HL-60 (cell line): Measurements from ENCODE around the gene FAM227B.
"Not testable (repeated sequence)": the region's sequence is repeated elsewhere in the genome, so short reads cannot be mapped to it uniquely, and the experiment has no call there.

Experiments used
- DNase-seq, 2 experiments: peaks; one replicate each; pipeline ENCODE4 v3.0.0-alpha.2; 2010 to 2020; ENCODE audit warnings: low read depth in 1 of 2, low spot score in 1 of 2
- H3K27ac ChIP-seq: fragments of 250-450 bp; sonication (Bioruptor Pico); replicated peaks from 2 replicates; pipeline ENCODE4 v1.5.1; 2020; ENCODE audit warnings: mild to moderate bottlenecking, moderate library complexity
- H3K27me3 ChIP-seq: fragments of 250-450 bp; sonication (Bioruptor Pico); 2 replicates; pipeline ENCODE4 v1.5.1; 2021; ENCODE audit warnings: mild to moderate bottlenecking, moderate library complexity; ENCODE audit not compliant: insufficient read depth, poor library complexity, severe bottlenecking
- H3K4me3 ChIP-seq: replicated peaks from 2 replicates; pipeline ENCODE4 v1.5.1; 2011; ENCODE audit warnings: mild to moderate bottlenecking, control low read depth, low read length; ENCODE audit not compliant: insufficient read depth
- CTCF ChIP-seq: IDR thresholded peaks from one replicate; pipeline ENCODE4 v1.5.1; 2011; ENCODE audit warnings: low read length, control low read depth, inconsistent platforms; ENCODE audit not compliant: insufficient read depth
- GABPA ChIP-seq: IDR thresholded peaks from 2 replicates; pipeline ENCODE4 v1.6.1; 2012; ENCODE audit warnings: low read depth
- POLR2AphosphoS5 ChIP-seq: IDR thresholded peaks from 2 replicates; pipeline ENCODE4 v1.6.1; 2012; ENCODE audit warnings: low read depth
- REST ChIP-seq: IDR thresholded peaks from 2 replicates; pipeline ENCODE4 v1.6.1; 2012; ENCODE audit warnings: low read depth; ENCODE audit not compliant: insufficient replicate concordance
- SPI1 ChIP-seq: IDR thresholded peaks from 2 replicates; pipeline ENCODE4 v1.6.1; 2012; ENCODE audit warnings: low read depth, mild to moderate bottlenecking, borderline replicate concordance

Gene FAM227B

GRCh38 chr15:49530092-49530491 is 90.5 kb downstream of the FAM227B start:
- Histone ChIP-seq H3K4me3 (no peak overlapping the region), H3K27me3 (no peaks in the 10 kb centered on the region), H3K27ac (no peak overlapping the region)
- DNase-seq: no peak
- TF ChIP-seq CTCF (no peak), GABPA (no peak), POLR2AphosphoS5 (no peak), REST (no peak), SPI1 (no peak)

- H3K4me3 ChIP-seq: no peak overlapping the region
- no peak for DNase-seq
These were observed 92.3 kb downstream of the FAM227B start for GRCh38 chr15:49528289-49528688.

GRCh38 chr15:49521802-49522201 is 98.8 kb downstream of the FAM227B start:
- Histone ChIP-seq H3K4me3 (no peak overlapping the region), H3K27ac (no peak overlapping the region), H3K27me3 (no peaks in the 10 kb centered on the region)
- TF ChIP-seq GABPA (no peak), CTCF (no peak), SPI1 (no peak), POLR2AphosphoS5 (no peak), REST (no peak)
- DNase-seq: peak in 1 of 2 experiments; percentile 7

More at GRCh38 chr15:49528289-49528688, 92.3 kb downstream of the FAM227B start:
- Histone ChIP-seq H3K27ac (no peak overlapping the region), H3K27me3 (no peaks in the 10 kb centered on the region)
- TF ChIP-seq REST (no peak), SPI1 (no peak), CTCF (no peak), POLR2AphosphoS5 (no peak), GABPA (no peak)

GRCh38 chr15:49512739-49513138 is 107.9 kb downstream of the FAM227B start:
- not testable (repeated sequence) for H3K27ac ChIP-seq, H3K4me3 ChIP-seq, DNase-seq, H3K27me3 ChIP-seq
